Measurements from ENCODE around the gene DSCAM. TPM values are rescaled to one million over a fixed set of nuclear protein-coding genes. Genes with fewer than 3 reads are reported as not detected.

DSCAM gene
- total RNA-seq, 4 donors from 2014 or later = 0.07 TPM; not detected in 3

DNA sequence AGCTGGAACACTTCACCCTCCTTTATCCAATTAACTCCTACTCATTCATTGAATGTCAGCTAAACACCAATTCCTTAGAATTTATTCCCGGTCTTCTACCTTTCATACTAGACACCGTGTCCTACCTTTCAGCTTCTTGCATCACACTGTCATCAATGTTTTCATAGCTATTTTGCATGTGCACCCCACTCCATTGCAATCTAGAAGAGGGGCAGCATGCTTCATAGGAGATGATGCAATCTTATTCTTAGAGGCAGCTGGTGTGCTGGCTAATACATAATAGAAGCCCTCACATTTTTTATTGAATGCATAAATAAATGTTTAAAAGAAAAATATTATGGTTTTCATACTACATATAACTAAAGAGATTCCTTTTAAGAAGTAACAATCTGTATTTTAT, 123.6 kb downstream of the DSCAM start:
- TF ChIP-seq, protein P1, sequence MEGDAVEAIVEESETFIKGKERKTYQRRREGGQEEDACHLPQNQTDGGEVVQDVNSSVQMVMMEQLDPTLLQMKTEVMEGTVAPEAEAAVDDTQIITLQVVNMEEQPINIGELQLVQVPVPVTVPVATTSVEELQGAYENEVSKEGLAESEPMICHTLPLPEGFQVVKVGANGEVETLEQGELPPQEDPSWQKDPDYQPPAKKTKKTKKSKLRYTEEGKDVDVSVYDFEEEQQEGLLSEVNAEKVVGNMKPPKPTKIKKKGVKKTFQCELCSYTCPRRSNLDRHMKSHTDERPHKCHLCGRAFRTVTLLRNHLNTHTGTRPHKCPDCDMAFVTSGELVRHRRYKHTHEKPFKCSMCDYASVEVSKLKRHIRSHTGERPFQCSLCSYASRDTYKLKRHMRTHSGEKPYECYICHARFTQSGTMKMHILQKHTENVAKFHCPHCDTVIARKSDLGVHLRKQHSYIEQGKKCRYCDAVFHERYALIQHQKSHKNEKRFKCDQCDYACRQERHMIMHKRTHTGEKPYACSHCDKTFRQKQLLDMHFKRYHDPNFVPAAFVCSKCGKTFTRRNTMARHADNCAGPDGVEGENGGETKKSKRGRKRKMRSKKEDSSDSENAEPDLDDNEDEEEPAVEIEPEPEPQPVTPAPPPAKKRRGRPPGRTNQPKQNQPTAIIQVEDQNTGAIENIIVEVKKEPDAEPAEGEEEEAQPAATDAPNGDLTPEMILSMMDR (IDR thresholded peaks at IDR 0.05) = no peak
- TF ChIP-seq POLR2A (IDR thresholded peaks at IDR 0.05) = no peak
- intact Hi-C loops (cut with DNase I; ENCODE audit: low total_unique reads) = no loop called here
- no peaks in the 10 kb centered on the region for H3K27me3 ChIP-seq
- no peaks in the 10 kb centered on the region for H3K36me3 ChIP-seq
- H3K4me1 ChIP-seq = no peaks in the 10 kb centered on the region
- H3K27ac ChIP-seq = no peak overlapping the region
- no peak for DNase-seq
- no peaks in the 10 kb centered on the region for H3K9me3 ChIP-seq
- H3K4me3 ChIP-seq = no peak overlapping the region

DNA sequence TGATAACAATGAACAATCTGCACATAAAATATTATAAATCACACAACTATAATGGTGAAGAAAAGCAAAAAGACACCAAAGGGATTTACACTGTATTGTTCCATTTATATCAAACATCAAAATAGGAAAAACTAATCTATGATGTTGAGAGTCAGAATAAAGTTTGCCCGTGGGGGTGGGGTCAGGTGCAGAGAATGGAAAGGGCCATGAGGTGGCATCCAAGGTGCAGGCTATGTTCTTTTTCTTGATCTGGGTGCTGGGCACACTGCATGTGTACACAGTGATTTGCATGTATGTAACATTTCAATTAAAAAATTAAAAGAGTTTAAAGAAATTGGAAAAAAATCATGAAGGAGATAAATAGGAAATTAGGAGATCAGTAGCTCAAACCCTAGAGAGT, 127.3 kb downstream of the DSCAM start:
- TF ChIP-seq, protein P1 (IDR thresholded peaks at IDR 0.05) = no peak
- TF ChIP-seq POLR2A (IDR thresholded peaks at IDR 0.05) = no peak
- no peaks in the 10 kb centered on the region for H3K27me3 ChIP-seq
- DNase-seq = no peak
- H3K27ac ChIP-seq = no peak overlapping the region
- no peak overlapping the region for H3K4me3 ChIP-seq
- intact Hi-C loops (cut with DNase I; ENCODE audit: low total_unique reads) = no loop called here
- no peaks in the 10 kb centered on the region for H3K4me1 ChIP-seq
- no peaks in the 10 kb centered on the region for H3K36me3 ChIP-seq
- no peaks in the 10 kb centered on the region for H3K9me3 ChIP-seq

DNA sequence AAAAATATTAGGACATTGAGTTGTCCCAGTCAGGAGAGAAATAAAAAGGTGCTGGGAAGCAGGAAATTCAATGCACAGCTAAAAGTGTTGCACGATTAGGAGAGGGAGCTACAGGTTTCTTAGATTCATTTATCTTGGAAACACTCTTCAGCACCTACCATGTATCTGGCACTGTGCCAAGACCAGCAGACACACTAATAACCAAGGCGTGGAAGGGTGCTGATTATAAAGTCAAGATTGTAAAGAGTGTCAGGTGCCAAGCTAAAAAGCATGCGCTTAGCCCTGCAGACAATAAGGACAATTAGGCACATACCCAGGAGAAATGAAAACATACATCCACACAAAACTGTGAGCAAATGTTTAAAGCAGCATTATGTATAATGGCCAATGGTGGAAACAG, 129.9 kb downstream of the DSCAM start:
- intact Hi-C loops (cut with DNase I; ENCODE audit: low total_unique reads) = no loop called here
- no peaks in the 10 kb centered on the region for H3K36me3 ChIP-seq
- no peaks in the 10 kb centered on the region for H3K9me3 ChIP-seq
- DNase-seq = no peak
- no peak overlapping the region for H3K27ac ChIP-seq
- no peak overlapping the region for H3K4me3 ChIP-seq
- no peaks in the 10 kb centered on the region for H3K4me1 ChIP-seq
- no peak for TF ChIP-seq POLR2A (IDR thresholded peaks at IDR 0.05)
- TF ChIP-seq, protein P1 (IDR thresholded peaks at IDR 0.05) = no peak
- no peaks in the 10 kb centered on the region for H3K27me3 ChIP-seq

DNA sequence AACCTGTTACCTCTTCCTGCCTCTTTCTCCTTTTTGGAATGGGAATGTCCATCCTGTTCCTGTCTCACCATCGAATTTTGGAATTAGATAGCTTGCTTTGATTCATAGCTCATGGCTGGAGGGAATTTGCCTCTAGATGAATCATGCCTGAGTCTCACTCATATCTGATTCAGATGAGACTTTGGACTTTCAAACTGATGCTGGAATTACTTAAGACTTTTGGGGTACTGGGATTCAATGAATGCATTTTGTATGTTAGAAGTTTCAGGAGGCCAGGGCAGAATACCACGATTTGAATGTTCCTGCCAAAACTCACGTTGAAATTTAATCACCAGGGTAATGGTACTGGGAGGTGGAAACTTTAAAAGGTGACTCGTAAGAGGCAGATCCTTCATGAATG, 132.4 kb downstream of the DSCAM start:
- no peak overlapping the region for H3K27ac ChIP-seq
- H3K9me3 ChIP-seq = no peaks in the 10 kb centered on the region
- TF ChIP-seq, protein P1 (IDR thresholded peaks at IDR 0.05) = no peak
- no peak for TF ChIP-seq POLR2A (IDR thresholded peaks at IDR 0.05)
- no peak overlapping the region for H3K4me3 ChIP-seq
- DNase-seq = no peak
- H3K27me3 ChIP-seq = no peaks in the 10 kb centered on the region
- no peaks in the 10 kb centered on the region for H3K4me1 ChIP-seq
- H3K36me3 ChIP-seq = no peaks in the 10 kb centered on the region
- intact Hi-C loops (cut with DNase I; ENCODE audit: low total_unique reads) = no loop called here

DNA sequence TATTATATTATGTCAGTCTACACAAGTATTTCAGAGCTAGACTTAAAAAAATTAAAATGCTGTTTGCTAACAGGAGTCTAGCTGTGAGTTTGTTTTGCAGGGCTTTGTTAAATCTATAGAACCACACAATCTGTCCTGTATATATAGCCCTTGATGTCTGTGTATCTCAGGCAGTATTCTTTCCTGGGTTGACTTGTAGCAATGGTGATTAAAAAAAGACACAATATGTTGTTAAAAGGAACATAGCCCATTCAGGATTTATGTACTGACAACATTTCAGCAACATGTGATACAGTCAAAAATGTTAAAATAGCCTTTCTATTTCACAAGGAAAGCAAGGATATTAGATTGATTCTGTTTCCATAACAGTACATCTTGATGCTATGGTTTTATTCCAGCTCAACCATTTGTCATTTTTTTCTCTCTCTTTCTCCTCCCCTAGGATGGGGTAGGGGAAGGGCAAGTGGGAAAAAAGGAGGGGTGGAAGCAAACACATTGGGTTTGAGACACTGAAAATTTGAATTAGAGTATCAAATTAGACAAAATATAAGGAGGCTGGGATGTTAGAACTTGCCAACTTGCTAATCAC, 139.2 kb downstream of the DSCAM start:
- H3K27me3 ChIP-seq = no peaks in the 10 kb centered on the region
- intact Hi-C loops (cut with DNase I; ENCODE audit: low total_unique reads) = no loop called here

More for the DNA sequence above, 139.2 kb downstream of the DSCAM start:
- DNase-seq = no peak
- Histone ChIP-seq H3K4me3 (no peak overlapping the region), H3K4me1 (no peaks in the 10 kb centered on the region), H3K36me3 (no peaks in the 10 kb centered on the region), H3K27ac (no peak overlapping the region), H3K9me3 (no peaks in the 10 kb centered on the region)
- TF ChIP-seq, protein P1 (IDR thresholded peaks at IDR 0.05) = no peak
- no peak for TF ChIP-seq POLR2A (IDR thresholded peaks at IDR 0.05)

Measured in uterus (tissue), 4 donors.